Panc1 (cell line): ENCODE measurements around the gene ITFG1.

ENCODE experiments used
- CTCF ChIP-seq: fragments of 450-650 bp; IDR thresholded peaks from 2 replicates; pipeline ENCODE4 v1.5.1; 2017; ENCODE audit warnings: mild to moderate bottlenecking
- POLR2AphosphoS5 ChIP-seq: IDR thresholded peaks from 2 replicates; pipeline ENCODE4 v1.6.1; 2012; ENCODE audit warnings: mild to moderate bottlenecking, low read depth, low read length, moderate library complexity
- TCF7L2 ChIP-seq: IDR thresholded peaks from 2 replicates; pipeline ENCODE4 v1.6.1; 2011; ENCODE audit warnings: mild to moderate bottlenecking, low read depth, low read length, inconsistent platforms

GRCh38 chr16:47460711-47461597, at the start of gene ITFG1, which contains the start of gene PHKB:
- TF ChIP-seq POLR2AphosphoS5 (no peak; the same call in none of the 2 replicates), CTCF (no peak), TCF7L2 (0 out of 2 replicates have a peak, but pooled peaks have one; percentile 36)
